SU-DHL-6 (cell line): ENCODE measurements around the gene MIA3.

Experiments
- H2AFZ ChIP-seq: fragments of 200-600 bp; sonication (generic); 2 replicates; pipeline ENCODE4 v1.6.1; 2014; ENCODE audit warnings: low read depth, mild to moderate bottlenecking, moderate library complexity, mixed read lengths, antibody characterized with exemption, low read length; ENCODE audit not compliant: severe bottlenecking
- H3F3A ChIP-seq: fragments of 200-600 bp; shearing (Covaris generic); 2 replicates; pipeline ENCODE4 v1.6.0; 2016; ENCODE audit warnings: antibody characterized with exemption, mild to moderate bottlenecking; ENCODE audit not compliant: insufficient read depth
- H3K27ac ChIP-seq: fragments of 200-600 bp; sonication (generic); 2 replicates; pipeline ENCODE4 v1.5.1; 2016; ENCODE audit warnings: low read depth, mild to moderate bottlenecking, low read length, moderate library complexity, mixed read lengths
- H3K27me3 ChIP-seq: fragments of 200-600 bp; sonication (generic), shearing (Covaris generic); 2 replicates; pipeline ENCODE4 v1.6.0; 2014; ENCODE audit warnings: mild to moderate bottlenecking, low read length
- H3K36me3 ChIP-seq: fragments of 200-600 bp; sonication (generic); 2 replicates; pipeline ENCODE4 v1.6.1; 2014; ENCODE audit warnings: mild to moderate bottlenecking, low read length, mixed read lengths
- H3K4me2 ChIP-seq: fragments of 300-600, 200-600 bp; shearing (Covaris generic), sonication (generic); 2 replicates; pipeline ENCODE4 v1.6.0; 2014; ENCODE audit warnings: low read length, low read depth, mild to moderate bottlenecking; ENCODE audit not compliant: poor library complexity, severe bottlenecking
- H3K4me3 ChIP-seq: fragments of 200-600 bp; sonication (generic); 2 replicates; pipeline ENCODE4 v1.5.1; 2014; ENCODE audit warnings: antibody characterized with exemption, low read length, mild to moderate bottlenecking, mixed read lengths; ENCODE audit not compliant: insufficient read depth, poor library complexity, severe bottlenecking
- H3K79me2 ChIP-seq: fragments of 200-600 bp; sonication (generic); 2 replicates; pipeline ENCODE4 v1.6.1; 2014; ENCODE audit warnings: mild to moderate bottlenecking, low read length, moderate library complexity; ENCODE audit not compliant: insufficient read depth
- H3K9ac ChIP-seq: fragments of 200-600 bp; sonication (generic); 2 replicates; pipeline ENCODE4 v1.7.0; 2014; ENCODE audit warnings: mild to moderate bottlenecking, low read length
- H3K9me2 ChIP-seq: fragments of 200-600 bp; sonication (generic); replicated peaks from 2 replicates; pipeline ENCODE4 v1.6.1; 2014; ENCODE audit warnings: low read length; ENCODE audit not compliant: insufficient read depth
- H3K9me3 ChIP-seq: fragments of 200-600 bp; sonication (generic); 2 replicates; pipeline ENCODE4 v1.6.1; 2014; ENCODE audit warnings: low read length, mixed read lengths; ENCODE audit not compliant: insufficient read depth
- H4K20me1 ChIP-seq: fragments of 200-600 bp; sonication (generic); 2 replicates; pipeline ENCODE4 v1.6.1; 2014; ENCODE audit warnings: low read depth, mild to moderate bottlenecking, antibody characterized with exemption, low read length, moderate library complexity, mixed read lengths
- CTCF ChIP-seq: fragments of 200-600 bp; sonication (generic); IDR thresholded peaks from one replicate; pipeline ENCODE4 v1.5.1; 2017; ENCODE audit warnings: antibody characterized with exemption, mild to moderate bottlenecking, low read length, moderate library complexity; ENCODE audit not compliant: insufficient read depth, poor library complexity, severe bottlenecking
- EZH2phosphoT487 ChIP-seq: fragments of 200-600 bp; sonication (generic), shearing (Covaris generic); conservative IDR thresholded peaks from 2 replicates; pipeline ENCODE4 v1.6.1; 2018; ENCODE audit warnings: mild to moderate bottlenecking, antibody characterized with exemption, low read length, moderate library complexity, mixed read lengths

The MIA3 gene

GRCh38 chr1:222713091-222713961 lies 95.4 kb downstream of the MIA3 start:
- TF ChIP-seq EZH2phosphoT487, result no peak
- no peak for TF ChIP-seq CTCF
- Histone ChIP-seq H3K9me2 (no peaks in the 10 kb centered on the region), H3F3A (peaks cover 7% of the 10 kb centered on the region; the same call in 1 of the 2 replicates), H3K4me2 (peak overlapping the region; percentile 68), H3K27me3 (no peaks in the 10 kb centered on the region), H4K20me1 (no peaks in the 10 kb centered on the region), H3K36me3 (peaks cover 17% of the 10 kb centered on the region), H3K4me3 (peak overlapping the region; percentile 67), H3K9me3 (no peaks in the 10 kb centered on the region), H3K9ac (peak overlapping the region; percentile 81), H2AFZ (peak overlapping the region; percentile 84), H3K27ac (peak overlapping the region; percentile 88), H3K79me2 (peaks cover 7% of the 10 kb centered on the region)

GRCh38 chr1:222716393-222716792 lies 98.5 kb downstream of the MIA3 start:
- H3K36me3 ChIP-seq, result peaks cover 37% of the 10 kb centered on the region
- H3K4me3 ChIP-seq, result no peak overlapping the region
- no peaks in the 10 kb centered on the region for H3K9me2 ChIP-seq
- H4K20me1 ChIP-seq, result peaks cover 3% of the 10 kb centered on the region; the same call in 1 of the 2 replicates
- no peak overlapping the region for H2AFZ ChIP-seq
- H3K27me3 ChIP-seq, result no peaks in the 10 kb centered on the region
- no peak for TF ChIP-seq EZH2phosphoT487
- no peak for TF ChIP-seq CTCF
- no peak overlapping the region for H3K27ac ChIP-seq
- no peak overlapping the region for H3K9ac ChIP-seq
- no peak overlapping the region for H3K4me2 ChIP-seq
- no peaks in the 10 kb centered on the region for H3K9me3 ChIP-seq
- H3K79me2 ChIP-seq, result peaks cover 7% of the 10 kb centered on the region
- H3F3A ChIP-seq, result peaks cover 5% of the 10 kb centered on the region; the same call in 1 of the 2 replicates
